ENCODE results near the gene MIEF2.
"Not testable (repeated sequence)": the region's sequence is repeated elsewhere in the genome, so short reads cannot be mapped to it uniquely, and the experiment has no call there.

MIEF2 gene, protein sequence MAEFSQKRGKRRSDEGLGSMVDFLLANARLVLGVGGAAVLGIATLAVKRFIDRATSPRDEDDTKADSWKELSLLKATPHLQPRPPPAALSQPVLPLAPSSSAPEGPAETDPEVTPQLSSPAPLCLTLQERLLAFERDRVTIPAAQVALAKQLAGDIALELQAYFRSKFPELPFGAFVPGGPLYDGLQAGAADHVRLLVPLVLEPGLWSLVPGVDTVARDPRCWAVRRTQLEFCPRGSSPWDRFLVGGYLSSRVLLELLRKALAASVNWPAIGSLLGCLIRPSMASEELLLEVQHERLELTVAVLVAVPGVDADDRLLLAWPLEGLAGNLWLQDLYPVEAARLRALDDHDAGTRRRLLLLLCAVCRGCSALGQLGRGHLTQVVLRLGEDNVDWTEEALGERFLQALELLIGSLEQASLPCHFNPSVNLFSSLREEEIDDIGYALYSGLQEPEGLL

DNA sequence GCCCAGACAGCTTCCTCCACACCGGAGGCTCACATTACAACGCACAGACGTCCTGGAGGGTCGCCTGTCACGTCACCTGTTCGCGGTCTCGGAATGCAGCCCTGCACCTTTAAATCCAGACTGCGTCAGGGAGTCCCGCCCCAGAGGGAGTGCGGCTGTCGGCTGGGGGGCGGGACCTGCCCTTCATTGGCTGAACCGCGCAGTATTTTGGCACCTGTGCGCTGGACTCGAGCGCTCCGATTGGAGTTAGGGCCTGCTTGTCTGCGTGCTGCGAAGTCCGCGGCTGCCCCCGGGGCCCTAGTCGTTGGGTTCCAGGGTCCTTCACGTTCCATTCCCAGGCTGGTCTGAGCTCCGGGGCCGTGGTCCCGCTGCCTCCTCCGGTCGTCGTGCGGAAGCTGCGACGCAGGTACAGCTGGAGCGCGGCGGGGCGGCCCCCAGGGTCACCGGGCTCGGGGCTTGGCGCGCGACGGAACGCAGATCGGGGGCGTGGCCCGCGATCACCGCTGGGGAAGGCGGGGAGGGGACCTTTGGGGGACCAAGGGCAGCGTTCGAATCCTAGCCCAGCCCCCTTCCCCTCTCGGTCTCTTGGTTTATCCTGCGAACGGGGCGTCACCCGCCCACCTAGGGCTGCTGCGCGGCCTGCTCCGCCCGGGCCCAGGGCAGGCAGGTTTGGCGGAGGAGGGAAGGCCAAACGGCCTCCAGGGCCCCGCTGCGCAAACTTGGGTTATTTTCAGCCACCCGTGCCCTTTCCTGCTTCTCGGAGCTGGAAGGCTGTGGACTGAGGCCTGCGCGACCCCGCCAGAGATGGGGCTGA is at the start of gene MIEF2:
Gene MIEF2 (plus strand): TSS at position 331 of the 814 bp plus-strand sequence. CDS start 2,059 bp downstream, outside the sequence.
- DNase-seq (ENCODE audit: low read depth) = peak; percentile 86

DNA sequence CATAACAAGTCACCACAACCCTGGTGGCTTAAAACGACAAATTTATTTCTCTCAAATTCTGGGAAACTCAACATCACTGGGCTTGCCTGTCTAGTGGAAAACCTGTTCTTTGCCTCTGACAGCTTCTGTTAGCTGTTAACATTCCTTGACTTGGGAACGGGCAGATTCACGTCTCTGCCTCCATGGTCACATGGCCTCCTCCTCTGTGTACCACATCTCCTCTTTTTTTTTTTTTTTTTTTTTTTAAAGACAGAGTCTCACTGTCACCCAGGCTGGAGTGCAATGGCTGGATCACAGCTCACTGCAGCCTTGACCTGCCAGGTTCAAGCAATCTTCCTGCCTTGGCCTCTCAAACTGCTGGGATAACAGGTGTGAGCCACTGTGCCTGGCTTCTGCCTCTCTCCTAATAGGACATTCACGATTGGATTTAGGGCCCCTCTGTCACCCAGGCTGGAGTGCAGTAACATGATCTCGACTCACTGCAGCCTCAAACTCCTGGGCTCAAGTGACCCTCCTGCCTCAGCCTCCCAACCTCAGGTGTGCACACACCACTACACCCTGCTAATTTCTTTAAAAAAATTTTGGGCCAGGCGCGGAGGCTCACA is 46.7 kb upstream of the MIEF2 start:
- no peak for DNase-seq (ENCODE audit: low read depth)

DNA sequence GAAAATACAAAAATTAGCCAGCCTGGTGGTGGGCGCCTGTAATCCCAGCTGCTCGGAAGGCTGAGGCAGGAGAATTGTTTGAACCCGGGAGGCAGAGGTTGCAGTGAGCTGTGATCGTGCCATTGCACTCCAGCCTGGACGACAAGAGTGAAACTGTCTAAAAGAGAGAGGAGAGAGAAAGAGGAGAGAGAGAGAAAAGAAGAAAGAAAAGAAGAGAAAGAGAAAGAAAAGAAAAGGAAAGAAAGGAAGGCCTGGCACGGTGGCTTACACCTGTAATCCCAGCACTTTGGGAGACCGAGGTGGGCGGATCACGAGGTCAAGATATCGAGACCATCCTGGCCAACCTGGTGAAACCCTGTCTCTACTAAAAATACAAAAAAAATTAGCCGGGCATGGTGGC is 43.6 kb upstream of the MIEF2 start:
- DNase-seq (ENCODE audit: low read depth) = not testable (repeated sequence)

DNA sequence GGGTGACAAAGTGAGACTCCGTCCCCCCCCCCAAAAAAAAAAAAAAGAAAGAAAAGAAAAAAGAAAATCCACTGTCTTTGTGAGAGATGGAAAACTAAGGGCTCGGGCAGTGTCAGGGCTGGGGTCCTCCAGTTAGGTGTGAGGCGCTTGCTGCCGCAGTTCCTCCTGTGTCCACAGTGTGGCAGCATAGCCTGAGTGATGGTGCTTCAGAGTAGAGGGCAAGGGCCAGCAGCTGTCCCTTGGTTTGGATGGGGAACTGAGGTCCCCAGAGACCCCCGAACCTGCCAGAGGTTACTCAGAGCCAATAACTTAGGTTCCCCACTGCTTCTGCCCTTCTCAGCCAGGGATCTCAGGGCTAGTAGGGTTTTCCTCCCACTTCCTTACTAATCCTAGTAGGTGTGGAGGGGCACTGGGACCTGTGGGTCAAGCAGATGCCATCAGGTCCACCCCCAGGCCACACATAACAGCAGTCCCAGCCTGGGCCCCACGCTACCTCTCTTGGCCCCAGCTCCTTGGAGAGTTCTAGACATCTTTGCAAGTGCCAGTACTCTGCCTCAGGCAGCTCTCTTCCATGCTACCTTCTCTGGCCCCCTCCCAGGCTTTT is 42.9 kb upstream of the MIEF2 start:
- peak; percentile 60 for DNase-seq (ENCODE audit: low read depth)

DNA sequence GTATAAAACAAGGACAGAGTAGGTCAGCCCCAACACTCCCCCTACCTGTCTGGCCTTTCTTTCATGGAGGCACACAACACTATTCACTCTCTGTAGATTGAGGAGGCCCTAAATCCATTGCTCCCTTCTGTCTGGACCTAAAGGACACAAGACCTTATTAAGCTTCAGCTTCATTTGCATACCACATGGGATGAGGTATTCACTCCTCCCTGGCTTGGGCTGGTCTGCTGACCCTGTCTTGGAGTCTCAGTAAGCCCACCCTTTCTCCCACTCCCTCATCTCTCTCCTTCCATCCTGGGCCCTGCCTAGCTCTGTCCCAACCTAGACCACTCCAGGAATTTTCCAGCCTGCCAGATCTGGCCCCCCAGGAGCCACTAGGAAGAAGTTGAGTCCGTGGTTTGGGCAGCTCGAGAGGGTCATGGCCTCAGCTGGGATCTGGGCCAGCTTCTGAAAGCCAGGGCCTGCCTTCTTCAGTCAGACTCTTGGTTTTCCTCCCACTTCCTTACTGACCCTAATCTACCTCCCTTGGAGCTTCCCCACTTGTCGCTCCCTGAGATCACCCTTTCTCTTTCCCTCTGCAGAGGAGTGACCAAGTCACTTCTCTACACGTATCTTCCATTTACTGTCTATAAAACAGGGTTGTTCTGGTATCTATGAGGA is 41.6 kb upstream of the MIEF2 start:
- no peak for DNase-seq (ENCODE audit: low read depth)

DNA sequence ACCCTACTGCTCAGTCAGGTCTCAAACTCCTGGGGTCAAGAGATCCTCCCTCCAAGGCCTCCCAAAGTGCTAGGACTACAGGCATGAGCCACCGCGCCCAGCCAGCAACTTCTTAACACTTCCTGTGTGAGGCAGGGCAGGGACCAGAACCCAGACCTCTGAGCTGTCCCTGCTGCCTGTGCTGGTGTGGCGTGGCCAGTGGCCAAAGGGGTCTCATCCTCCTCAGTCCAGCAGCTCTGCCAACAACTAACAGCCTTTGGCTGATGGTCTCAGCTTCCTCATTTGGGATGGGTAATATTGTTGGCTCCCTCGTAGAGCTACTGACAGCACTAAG is 36.4 kb upstream of the MIEF2 start:
- DNase-seq (ENCODE audit: low read depth) = no peak

DNA sequence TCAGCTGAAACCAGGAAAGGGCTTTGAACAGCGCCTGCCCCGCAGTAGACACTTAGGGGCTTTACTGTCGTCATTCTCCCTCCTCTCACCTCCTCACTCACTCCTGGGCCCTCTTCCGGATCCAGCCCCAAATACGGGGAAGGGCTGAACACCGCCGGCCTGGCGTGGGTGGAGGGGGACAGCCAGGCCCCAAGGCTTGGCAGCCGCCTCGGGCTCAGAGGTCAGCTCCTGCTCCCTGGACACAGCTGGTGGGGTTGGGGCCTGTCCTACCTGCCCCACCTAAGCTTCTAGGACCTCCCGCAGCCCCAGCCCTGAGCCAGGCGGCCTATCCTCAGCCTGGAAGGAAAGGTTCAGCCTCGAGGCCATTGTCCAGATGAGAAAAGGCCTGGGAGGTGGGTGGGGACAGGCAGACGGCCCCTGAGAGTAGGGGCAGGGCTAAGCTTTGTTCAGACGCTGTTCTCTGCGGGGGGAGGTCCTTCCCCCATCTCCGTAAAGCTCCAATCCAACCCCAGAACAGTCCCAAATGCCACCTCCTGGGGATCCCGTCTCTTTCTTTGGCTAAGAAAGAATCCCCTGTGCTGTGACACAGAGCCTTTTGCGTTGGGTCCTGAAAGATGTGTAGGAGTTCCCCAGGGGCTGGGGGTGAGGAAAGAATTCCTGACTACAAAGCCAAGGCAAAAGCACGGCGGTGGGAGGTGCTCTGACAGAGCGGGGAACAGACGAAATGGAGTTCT is 35.9 kb upstream of the MIEF2 start:
- DNase-seq (ENCODE audit: low read depth) = no peak

DNA sequence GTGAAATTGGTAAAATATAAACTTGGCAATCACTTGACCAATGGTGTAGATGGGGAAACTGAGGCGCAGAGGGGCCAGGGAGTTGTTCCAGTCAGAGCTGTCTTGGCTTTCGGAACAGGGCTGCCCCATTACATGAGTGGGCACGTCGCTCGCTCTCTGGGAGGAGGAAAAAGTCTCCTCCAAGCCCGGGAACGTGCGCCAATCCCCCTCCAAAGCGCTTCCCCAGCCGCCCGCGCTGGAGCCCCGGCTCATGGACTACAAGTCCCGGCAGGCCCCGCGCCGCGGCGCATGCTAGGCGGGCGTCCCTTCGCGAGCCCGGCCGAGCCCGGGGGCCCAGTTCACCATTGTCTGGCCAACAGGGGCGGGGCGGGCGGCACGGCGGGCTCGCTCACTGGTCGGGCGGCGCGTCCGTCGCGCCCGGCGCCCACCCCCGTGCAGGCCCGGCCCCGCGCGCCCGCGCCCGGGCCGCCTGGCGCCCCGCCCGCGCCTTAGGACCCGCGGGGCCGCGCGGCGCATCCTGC is 35.3 kb upstream of the MIEF2 start, which contains the start of gene LLGL1:
Gene LLGL1 (plus strand): TSS at position 515 of the 521 bp plus-strand sequence. CDS start 48 bp downstream, outside the sequence.
- peak; percentile 93 for DNase-seq (ENCODE audit: low read depth)

DNA sequence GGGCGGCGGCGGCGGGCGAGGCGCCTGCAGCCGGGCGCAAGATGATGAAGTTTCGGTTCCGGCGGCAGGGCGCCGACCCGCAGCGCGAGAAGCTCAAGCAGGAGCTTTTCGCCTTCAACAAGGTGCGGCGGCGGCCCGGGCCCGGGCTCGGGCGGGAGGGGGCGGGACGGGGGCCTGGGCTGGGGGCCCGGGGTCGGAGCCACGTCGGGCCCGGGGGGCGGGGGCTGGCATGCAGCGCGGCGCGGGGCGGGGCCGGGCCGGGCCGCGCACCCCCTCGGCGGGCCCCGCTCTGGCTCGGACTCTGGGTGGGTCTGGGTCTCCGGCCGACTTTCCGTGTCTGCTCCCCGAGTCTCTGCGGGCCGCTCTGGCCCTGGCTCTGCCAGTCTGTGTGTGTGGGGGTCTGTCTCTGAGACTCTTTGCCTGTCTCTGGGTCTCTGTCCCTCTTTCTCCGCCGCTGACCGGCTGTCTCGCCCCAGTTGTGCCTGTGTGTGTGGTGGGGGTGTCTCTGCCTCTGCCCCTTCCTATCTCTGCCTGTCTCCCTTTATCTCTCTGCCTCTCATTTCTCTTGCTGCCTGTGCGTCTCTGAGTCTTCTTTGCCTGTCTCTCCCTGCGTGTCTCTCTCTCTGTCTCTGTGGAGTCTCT is 34.7 kb upstream of the MIEF2 start:
- DNase-seq (ENCODE audit: low read depth) = no peak

DNA sequence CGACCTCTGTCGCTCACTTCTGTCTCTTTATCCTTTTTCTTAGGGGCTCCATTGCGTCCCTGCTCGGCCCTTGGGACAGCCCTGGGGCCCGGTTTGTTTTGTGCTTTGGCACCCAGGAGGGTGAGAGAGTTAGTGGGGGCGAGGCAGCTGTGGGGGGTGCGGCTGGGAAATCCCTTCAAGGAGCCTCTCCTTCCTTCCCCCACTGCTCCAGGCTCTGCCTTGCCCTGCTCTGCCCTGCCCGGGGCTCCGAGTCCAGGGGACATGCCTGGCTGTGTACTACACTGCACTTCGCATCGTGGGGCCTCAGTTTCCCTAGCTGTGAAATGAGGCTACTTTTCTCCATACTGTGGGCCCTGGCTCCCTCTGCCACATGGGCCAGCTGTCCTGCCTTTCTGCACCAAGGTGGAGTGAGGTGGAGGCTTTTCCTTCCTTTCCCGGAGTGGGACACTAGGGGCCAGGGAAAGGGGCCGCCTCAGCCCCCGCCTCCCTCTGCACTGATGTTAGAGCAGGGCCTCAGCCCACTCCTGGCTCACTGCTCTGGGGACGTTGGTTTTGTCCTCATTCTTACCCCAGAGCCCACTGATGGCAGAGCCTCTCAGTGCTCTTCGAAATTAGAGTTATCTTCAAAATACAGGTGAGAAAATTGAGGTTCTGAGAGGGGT is 34.0 kb upstream of the MIEF2 start:
- no peak for DNase-seq (ENCODE audit: low read depth)

DNA sequence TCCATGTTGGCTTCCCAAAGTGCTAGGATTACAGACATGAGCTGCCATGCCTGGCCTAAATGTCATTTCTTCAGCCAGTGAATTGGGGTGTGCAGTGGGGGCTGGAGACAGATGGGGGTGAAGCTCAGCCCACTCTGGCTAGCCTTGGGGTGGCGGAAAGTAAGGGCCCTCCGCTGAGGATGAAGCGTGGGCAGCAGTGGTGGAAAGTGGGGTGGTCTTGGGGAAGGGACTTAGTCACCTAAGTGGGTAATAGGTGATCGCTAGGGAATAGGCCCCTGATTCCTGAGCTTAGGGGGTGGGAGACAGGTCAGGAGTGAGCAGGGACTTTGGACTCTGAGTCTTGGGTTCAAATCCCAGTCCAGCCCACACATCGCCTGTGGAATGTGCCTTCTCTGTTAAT is 32.8 kb upstream of the MIEF2 start:
- no peak for DNase-seq (ENCODE audit: low read depth)

DNA sequence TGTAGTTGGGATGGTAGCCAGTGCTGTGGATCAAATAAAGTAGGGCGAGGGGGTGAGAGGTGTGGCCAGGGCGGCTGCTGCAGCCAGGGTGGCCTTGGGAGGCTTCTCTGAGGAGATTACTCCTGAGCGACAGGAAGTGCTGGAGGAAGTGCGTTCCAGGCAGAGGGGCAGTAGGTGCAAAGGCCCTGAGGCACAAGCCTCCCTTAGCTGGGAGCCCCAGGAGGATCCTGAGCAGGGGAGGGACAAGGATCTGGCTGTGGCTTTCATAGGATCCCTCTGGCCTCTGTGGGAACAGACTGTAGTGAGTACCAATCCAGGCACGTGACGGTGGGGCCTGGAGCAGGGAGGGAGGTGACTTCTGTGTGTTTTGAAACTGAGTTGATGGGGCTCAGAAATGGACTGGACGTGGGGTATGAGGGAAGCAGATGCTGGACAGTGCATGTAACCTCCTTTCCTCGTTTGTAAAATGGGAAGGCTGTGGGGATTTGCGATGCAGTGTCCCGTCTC is 32.2 kb upstream of the MIEF2 start:
- no peak for DNase-seq (ENCODE audit: low read depth)

DNA sequence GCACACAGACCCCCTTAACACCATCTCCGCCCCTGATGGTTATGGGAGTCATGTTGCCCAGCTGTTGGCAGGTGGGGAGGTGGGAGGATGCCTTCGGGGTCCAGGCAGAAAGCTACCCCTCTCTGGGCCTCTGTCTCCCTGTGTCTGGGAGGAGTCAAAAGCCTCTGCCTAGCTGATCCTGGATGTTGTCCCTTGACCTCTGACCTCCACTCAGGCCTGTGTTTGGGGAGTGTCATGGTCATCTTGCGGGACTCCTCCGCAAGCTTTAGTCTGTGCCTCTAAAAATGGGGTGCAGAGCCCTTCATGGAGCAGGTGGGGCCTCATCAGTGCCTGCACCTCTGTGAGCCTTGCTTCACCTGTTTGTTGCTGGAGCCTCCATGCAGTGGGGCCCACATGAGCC is 31.2 kb upstream of the MIEF2 start:
- no peak for DNase-seq (ENCODE audit: low read depth)

DNA sequence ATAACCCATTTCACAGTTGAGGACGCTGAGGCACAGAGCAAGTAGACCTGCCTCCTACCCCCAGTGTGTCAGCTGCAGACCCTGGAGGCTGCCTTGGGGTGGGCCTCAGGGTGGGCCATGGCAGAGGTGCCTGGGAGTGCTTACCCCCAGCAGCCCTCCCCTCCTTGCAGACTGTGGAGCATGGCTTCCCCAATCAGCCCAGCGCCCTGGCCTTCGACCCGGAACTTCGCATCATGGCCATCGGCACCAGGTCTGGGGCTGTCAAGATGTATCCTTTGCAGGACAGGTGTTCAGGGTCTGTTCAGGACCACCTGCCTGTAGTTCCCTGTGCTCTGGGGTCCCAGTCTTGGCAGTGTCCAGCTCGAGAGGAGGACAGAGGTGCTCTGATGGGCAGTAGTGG is 30.7 kb upstream of the MIEF2 start:
- no peak for DNase-seq (ENCODE audit: low read depth)

DNA sequence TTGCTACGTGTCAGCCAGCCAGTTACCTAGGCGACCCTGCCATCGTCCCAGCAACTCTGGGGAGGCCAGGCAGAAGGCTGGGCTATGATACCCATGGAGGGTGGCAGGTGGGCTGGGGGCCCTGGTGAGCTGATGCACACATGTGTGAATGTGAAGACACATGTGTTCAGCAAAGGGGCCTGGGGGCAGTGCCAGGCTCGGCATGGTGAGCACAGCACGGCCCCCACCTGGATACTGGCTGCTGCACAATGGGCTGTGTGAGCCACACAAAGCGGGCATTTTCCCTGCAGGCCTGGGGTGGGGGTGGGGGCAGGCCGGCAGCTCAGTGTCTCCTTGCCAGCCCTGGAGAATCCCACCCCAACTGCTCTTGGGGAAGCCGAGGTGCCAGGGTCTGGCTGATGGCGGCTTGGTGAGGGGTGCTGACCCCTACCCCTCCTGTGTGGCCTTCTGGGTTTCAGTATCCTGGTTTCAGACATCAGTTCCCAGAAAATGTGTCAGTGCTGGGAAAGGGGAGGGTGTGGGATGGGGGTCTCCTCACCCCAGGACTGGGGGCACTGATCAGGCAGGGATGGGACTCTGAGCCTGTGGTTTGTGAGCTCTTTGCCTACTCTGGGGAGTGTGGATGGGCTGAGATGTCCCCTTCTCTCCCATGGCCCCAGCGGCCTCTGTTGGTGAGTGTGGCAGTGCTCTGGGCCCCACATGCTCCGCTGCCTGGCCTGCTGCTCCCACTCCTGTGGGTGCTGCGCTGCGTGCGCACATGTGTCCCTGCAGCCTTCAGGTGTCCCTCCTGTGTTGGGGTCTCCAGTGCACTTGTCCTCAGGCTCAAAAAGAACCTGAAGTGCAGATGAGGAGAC is 29.9 kb upstream of the MIEF2 start:
- DNase-seq (ENCODE audit: low read depth) = no peak

DNA sequence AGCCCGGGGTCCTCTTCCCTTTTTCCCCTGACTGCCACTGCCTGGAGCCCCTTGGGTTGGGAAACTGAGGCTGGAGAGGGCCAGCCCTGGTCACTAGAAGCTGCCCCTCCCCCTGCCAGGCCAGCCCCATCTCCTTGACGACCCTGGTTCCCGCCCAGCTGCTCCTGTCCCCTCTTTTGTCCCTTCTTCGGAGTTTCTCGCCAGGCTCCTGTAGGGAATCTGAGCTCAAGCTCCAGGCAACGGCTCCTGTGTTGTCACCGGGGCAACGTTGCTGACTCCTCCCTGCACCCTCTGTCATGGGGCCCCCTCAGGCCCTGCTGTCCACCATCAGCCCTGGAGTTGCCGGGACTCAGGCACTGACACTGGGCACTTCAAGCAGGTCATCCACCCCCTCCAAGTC is 29.3 kb upstream of the MIEF2 start:
- DNase-seq (ENCODE audit: low read depth) = no peak

DNA sequence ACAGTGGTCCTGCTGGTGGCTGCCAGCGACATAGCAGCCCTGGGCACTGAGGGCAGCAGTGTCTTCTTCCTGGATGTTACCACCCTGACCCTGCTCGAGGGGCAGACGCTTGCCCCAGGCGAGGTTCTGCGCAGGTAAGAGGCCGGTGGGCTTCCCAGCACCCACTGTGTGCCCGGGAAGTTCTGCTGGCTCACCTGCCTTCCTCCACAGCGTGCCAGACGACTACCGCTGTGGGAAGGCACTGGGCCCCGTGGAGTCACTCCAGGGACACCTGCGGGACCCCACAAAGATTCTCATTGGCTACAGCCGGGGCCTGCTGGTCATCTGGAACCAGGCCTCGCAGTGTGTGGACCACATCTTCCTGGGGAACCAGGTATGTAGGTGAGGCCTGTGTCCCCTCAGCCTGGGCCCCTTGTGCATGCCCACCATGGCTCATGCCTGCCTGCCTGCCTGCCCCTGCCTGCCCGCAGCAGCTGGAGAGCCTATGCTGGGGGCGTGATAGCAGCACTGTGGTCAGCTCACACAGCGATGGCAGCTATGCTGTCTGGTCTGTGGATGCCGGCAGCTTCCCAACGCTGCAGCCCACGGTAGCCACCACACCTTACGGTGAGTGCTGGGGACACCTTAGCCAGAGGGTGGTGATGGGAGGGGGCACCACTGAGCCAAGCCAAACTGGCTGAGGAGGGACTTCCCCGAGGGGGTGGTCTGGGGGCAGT is 26.5 kb upstream of the MIEF2 start:
- DNase-seq (ENCODE audit: low read depth) = no peak

DNA sequence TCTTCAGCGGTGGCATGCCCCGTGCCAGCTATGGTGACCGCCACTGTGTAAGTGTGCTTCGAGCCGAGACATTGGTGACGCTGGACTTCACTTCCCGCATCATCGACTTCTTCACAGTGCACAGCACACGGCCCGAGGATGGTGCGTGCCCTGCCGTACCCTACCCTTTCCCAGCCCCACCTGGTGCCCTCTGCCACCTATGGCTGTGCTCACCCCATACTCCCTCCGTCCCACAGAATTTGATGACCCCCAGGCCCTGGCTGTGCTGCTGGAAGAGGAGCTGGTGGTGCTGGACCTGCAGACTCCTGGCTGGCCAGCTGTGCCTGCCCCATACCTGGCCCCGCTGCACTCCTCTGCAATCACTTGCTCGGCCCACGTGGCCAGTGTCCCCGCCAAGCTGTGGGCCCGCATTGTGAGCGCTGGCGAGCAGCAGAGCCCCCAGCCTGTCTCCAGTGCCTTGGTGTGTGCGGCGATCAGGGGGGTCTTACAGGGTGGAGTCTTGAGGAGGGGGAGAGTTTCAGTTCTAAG is 25.5 kb upstream of the MIEF2 start:
- no peak for DNase-seq (ENCODE audit: low read depth)
